Brain pericyte (primary cell): ENCODE measurements around the gene VWCE.

Experiments
- DNase-seq: peaks from one replicate; pipeline ENCODE4 v3.0.0-alpha.2; 2012; ENCODE audit warnings: low read depth, low spot score

Gene VWCE, protein sequence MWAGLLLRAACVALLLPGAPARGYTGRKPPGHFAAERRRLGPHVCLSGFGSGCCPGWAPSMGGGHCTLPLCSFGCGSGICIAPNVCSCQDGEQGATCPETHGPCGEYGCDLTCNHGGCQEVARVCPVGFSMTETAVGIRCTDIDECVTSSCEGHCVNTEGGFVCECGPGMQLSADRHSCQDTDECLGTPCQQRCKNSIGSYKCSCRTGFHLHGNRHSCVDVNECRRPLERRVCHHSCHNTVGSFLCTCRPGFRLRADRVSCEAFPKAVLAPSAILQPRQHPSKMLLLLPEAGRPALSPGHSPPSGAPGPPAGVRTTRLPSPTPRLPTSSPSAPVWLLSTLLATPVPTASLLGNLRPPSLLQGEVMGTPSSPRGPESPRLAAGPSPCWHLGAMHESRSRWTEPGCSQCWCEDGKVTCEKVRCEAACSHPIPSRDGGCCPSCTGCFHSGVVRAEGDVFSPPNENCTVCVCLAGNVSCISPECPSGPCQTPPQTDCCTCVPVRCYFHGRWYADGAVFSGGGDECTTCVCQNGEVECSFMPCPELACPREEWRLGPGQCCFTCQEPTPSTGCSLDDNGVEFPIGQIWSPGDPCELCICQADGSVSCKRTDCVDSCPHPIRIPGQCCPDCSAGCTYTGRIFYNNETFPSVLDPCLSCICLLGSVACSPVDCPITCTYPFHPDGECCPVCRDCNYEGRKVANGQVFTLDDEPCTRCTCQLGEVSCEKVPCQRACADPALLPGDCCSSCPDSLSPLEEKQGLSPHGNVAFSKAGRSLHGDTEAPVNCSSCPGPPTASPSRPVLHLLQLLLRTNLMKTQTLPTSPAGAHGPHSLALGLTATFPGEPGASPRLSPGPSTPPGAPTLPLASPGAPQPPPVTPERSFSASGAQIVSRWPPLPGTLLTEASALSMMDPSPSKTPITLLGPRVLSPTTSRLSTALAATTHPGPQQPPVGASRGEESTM

DNA sequence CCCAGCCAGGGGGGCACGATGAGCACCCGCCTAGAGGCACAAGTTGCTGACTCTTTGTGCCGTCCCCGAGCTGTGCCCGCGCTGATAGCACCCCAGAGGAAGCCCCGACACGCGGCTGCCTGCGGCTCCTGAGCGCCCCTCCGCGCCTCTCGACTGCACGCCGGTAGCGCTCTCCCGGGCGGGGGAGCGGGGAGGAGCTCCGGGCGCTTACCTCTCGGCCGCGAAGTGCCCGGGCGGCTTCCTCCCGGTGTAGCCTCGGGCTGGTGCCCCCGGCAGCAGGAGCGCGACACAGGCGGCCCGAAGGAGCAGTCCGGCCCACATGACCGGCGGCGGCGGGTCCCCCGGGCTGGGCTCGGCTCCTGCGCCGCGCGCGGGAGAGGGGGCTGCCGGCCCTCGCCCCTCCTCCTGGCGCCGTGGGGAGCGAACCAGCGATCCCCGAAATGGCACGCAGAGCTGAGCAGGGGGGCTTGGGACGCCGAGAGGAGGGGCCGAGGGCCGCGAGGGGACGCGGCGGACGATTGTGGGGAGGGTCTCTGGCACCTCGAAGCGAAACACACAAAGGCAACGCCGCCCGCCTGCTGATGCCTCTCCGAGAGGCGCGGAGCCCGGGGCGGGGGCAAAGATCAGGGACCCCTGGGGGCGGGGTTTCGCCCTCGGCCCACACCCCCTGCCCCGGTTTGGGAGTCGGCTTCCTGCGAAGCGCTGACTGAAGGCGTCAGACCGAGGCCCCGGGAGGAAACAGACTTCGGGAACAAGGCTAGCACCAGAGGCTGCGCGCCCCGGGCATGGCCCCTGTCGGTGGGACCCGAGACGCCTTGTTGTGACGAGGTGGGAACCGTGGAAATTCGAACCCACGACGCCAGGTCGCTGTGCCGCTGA, at the start of gene VWCE:
VWCE (minus strand) TSS at position 600 of the 879 bp plus-strand sequence; CDS start at position 321, 279 bp downstream.
- no peak for DNase-seq

DNA sequence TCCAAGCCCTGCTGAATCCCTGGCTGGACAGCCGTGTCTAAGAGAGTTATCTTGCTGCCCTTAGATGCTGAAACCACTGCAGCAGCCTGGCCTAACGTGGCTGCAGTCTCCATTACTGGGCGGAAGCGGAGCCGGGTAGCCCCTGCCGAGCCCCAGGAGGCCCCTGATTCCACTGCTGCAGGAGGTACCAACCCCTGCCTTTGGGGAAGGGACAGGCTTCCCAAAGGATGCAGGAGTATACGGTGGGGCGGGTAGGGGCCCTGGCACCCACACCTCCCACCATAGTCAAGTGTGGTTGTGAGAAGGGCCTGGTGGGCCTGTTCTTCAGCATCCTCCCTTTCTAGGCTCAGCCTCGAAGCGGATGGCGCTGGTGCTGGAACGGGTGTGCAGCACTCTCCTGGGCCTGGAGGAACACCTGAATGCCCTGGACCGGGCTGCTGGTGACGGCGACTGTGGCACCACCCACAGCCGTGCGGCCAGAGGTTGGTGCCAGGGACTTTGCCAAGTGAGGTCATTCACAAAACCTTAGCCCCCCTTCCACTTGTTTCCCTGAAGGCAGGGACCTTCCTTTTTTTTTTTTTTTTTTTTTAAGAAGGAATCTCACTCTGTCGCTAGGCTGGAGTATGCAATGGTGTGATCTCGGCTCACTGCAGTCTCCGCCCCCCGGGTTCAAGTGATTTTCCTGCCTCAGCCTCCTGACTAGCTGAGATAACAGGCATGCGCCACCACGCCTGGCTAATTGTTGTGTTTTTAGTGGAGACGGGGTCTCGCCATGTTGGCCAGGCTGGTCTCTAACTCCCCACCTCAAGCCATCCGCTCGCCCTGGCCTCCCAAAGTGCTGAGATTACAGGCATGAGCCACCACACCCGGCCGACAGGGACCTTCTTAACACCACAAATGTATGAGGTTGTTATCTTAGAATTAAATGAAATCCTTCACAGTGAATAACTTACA, 49.0 kb upstream of the VWCE start:
- no peak for DNase-seq

DNA sequence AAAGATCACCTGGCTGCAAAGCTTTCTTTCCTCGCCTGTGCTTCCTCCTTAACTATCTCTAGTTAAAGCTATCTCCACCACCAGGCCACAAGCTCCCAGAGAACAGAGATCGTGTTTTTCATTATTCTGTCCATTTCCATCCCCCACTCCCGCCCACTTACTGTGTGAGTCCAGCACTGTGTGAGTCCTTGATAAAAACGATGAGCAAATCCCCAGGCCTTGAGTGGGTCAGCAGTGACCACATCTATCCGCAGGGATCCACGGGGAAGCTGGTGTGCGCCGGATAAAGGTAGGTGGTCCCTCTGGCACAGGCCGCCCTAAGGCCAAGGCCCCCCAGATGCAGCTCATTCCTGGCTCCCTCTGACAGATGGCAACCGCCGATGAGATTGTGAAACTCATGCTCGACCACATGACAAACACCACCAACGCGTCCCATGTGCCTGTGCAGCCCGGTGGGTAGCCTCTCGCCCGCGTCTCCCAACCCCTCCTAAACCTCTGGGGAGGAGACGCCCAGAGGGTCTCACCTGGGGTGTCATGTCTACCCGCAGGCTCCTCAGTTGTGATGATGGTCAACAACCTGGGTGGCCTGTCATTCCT, 47.2 kb upstream of the VWCE start:
- no peak for DNase-seq

DNA sequence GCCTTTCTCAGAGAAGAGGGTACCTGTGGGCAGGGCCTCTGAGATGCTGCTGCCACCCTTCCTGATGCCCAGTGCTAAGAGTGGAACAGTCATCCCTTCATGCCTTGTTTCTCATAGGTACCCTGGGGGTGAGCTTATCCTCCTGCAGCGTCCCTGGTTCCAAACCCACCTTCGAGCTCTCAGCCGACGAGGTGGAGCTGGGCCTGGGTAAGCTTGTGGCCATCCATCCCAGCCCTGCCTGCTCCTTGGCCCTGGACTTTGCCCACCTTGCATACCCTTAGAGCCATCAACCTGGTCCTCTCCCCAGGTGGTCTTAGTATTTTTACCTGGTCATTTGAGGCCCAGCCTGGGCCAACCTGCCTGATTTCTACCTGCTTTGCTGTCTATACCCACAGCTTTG, 46.6 kb upstream of the VWCE start:
- DNase-seq: no peak

DNA sequence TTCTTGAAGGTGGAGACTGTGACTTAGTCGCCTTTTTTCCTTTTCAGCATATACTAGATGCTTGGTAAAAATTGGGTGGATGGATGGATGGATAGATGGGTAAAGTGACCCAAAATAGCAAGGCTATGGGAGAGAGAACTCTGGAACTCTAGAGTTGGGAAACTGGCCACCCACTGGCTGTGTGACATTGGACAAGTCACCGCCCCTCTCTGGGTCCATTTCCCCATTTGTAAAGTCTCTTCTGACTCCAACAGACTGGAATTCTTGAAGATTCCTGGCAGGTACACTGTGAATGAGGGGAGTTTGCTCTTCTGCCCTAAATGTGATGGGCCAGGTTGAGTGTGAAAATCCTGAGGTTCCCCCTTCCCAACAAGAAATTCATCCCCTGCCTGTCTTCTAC, 45.9 kb upstream of the VWCE start:
- DNase-seq: no peak

DNA sequence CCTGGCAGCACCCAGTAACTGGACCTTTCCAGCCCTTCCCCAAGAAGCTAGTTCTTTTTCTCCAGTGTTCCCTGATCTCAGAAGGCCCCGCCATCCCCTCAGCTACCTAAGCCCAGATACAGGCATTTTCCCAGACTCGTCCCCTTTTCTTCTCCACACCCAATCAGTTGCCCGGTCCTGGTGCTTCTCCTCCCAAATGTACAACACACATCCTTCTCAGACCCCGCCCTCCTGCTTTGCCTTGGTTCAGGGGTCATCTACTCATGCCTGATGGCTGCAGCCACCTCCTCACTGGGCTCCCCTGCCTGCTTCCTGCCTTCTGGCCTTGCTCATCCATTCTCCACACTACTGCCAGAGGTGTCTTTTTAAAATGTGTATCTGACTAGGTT, 44.4 kb upstream of the VWCE start:
- DNase-seq: no peak

DNA sequence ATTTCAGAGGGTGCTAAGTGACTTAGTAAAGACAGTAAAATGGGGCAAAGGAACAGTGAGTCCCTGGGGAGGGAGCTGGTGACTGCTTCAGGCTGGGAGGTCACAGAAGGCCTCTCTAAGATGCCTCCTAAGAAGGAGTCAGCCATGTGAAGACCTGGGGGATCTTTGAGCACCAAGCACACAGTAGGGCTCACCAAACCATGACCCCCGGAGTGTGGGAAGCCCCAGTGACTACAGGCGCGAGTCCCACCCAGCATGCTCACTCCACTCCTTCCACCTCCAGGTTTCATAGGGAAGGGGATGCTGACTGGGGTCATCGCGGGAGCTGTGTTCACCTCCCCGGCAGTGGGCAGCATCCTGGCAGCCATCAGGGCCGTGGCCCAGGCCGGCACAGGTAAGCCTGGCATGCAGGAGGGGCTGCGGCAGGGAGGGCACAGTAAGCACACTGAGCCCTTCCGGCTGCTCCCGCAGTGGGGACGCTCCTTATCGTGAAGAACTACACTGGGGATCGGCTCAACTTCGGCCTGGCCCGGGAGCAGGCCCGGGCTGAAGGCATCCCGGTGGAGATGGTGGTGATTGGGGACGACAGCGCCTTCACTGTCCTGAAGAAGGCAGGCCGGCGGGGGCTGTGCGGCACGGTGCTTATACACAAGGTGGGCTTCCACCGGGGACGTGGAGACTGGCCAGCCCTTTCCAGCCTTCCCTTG, 43.8 kb upstream of the VWCE start:
- no peak for DNase-seq

DNA sequence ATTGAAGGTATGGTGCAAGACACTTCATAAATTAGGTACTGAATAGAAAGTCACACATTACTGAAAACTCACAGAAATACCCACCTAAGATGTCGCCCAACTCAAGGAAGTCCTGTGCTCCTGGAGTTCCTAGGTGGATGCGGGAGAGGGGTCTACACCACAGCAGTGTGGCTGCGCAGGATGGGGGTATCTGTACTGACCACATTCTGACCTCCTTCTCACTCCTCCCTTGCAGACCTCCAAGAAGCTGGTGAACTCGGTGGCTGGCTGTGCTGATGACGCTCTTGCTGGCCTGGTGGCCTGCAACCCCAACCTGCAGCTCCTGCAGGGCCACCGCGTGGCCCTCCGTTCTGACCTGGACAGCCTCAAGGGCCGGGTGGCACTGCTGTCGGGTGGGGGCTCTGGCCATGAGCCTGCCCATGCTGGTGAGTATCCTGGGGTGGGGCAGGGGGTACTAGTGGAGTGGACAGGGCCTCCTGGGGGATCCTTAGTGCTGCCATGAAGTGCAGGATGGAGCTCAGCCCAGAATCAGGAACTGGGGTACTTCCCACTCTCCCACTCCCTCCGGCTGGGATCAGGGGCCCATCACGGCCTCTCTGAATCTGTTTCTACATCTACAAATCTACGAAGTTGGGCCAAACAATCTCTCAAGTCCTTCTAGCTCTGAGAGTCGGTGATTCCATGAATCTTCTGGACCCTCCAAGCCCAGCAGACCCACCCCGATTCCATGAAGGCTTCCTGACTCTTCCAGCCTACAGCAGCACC, 42.8 kb upstream of the VWCE start:
- no peak for DNase-seq

DNA sequence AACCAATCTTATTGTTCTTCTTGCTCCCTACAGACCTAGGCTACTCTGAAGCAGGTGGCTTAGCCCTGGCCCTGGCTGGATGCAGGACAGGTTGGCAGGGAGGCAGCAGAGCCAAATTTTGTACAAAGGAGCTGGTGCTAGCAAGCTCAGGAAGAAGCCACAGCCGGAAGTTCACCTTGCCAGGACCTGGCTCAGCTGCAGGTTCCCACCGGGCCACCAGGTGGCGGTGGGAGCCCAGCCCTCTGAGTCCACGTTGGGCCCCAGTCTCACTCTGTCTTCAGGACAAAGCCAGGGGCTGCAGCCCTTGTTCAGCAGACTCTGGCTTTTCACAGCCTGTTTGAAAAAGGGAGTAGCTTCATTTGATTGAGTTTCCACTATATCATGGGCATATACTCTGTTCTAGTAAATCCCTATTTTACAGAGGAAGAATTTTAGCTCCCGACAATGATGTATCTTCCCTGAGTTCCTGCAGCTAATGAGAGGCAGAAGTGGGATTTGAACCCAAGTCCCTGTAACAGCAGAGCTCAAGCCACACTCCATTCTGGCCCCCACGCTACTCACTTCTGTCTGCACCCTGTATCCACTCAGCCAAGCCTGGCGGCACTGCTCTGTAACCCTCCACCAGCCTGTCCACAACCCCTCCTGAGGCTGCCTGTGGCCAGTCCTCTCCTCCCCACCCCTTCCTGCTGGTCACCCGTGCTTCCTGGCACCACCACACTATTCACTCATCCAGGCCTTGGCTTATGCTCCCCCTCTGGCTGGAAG, 41.2 kb upstream of the VWCE start:
- no peak for DNase-seq

DNA sequence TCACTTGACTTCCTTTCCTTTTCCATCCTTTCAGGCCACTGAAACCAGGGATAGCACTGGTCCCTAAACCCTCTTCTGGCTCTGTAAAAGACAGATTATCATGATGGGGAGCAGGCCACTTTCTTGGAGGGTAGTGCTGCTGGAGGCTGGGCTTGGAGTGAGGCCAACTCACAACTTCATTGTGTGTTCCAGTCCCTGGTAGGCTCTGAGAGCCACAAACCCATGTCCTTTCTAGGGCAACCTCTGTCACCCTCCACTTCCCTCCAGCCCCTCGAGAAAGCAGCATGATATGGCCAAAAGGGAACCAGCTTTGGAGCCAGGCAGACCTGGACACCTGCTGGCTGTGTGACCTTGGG, 40.2 kb upstream of the VWCE start:
- DNase-seq: no peak

DNA sequence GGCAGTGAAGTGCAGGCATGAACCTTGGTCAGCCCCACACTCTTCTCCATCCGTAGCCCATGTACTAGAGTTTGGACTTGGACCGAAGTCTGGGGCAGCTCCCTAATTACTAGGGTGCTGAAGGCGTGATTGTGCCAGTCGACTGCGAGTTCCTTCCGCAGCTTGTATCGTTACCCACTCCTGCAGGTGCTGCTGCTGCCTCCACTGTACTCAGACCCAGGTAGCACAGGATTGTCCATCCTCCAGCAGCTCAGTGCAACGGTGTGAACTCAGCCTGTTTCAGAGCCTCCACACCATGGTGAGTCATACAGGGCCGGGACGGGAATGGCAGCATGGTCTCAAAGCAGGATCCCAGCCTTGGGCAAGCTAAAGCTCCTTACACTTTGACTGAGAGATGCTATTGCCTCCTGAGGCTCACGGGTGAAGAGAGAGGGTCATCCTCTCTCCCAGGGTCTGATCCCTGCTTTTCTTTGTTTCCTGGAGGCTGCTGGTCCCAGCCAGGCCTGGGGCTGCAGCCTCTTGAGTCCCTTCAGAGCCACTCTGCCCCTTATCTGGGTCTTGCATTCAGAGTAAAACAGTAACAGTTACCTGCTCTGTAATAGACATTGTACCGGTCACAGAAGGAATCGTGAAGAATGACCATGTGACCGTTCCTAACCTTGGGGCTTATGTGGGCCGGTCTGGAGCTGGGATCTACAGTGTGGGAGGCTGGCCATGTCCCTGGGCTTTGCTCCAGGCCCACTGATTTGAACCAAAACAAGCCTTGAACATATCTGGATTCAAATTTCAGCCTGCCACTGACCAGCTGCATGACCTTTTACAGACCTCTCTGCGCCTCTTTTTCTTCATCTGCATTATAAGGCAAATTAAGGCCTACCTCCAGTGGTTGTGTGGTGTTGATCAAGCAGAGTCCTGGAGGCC, 39.6 kb upstream of the VWCE start:
- DNase-seq: no peak

DNA sequence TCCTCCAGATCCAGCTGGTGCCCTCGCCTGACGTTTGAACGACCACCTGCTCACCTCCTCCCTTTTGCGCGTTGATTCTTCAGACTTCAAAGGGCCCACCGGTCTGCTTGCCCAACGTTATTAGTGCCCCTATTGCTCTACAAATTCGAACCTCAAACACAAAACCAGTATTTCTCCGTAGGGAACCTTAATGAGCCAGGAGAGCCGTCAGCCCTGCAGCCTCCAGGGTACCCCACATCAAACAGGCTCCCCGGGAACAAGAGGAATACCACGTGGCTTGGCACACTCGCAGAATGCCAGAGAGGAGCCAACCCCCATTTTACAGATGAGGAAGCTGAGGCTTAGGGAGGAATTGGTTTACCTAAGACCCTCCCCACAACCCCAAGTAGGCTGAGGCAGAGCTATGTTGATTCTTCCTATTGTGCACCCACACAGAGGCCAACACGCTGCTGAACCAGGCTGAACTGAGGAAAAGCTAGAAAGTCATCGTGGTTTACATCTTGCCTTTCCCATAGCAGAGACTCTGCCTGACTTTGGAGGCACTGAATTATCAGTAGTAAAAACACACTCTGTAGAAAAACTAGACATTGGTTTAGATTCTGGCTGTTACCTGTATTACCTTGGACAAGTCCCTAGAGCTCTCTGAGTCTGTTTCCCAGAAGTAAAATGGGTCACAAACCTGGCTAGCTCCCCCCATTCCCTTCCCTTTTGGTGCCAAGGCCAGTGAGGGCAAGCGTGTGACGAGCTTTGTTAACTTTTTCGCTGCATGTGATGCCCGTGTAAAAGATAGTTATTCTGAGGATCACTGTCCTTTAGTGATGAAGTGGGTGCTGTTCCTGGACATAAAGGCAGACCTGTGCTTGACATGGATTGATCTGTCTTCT, 38.7 kb upstream of the VWCE start:
- no peak for DNase-seq

DNA sequence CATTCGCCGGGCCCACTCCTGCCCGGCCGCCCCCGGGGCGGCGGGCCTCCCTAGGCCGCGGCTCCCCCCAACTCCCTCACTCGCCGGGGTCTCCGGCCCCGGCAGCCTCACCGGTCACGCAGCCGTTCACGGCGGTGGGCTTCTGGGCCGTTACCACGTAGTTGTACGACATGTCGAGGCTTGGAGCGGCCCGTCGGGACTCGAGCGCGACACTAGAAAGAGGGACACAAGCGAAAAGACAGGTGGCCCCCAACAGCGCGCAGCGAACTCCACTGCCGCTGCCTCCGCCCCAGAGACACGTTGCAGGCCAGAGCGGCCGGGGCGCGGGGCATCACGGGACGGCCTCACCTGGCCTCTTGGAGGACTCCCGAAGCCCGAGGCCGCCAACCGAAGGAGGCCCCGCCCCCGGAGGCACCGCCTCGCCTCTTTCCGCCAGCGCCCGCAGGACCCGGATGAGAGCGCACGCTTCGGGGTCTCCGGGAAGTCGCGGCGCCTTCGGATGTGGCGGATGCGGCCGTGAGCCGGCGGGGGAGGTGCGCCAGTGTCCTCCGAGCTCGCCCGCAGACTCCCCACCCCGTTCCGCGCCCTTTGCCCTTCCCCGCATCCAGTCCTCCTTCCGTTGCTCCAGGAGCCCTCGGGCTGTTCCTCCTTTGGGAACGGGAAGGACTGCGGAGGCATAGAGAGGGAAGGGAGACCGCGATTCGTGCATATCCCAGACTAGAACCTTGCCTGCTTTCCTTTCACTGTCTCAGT, 37.9 kb upstream of the VWCE start, which contains the start of the genes DDB1 and TKFC:
DDB1 (minus strand) TSS at position 309 of the 753 bp plus-strand sequence; CDS start at position 172, 137 bp downstream.
TKFC (plus strand) TSS at position 432 of the 753 bp plus-strand sequence. CDS start 1,501 bp downstream, outside the sequence.
- DNase-seq: peak; percentile 71

DNA sequence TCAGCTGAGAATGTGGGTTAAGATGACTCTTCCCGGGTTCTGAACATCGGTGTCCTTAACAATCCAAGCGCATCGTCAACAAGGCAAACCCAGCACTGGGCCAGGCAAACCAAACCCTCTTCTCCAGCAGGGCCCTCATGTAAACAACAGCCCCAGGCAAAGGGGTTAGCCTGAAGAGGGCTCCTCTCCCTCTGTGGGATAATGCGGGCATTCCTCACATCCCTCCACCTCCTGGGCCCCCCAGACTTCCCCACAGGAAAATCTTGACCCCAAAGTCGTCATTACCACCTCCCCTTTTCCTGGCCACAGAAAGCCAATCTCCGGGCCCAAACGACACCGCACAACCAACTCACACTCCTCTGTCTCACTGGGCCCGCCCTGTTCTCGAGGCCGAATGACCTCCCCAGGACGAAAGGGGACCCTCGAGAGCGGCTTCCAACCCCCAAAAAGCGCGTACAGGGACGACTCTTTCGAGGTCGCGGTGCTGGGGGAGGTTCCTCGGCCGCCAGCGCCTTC, 37.2 kb upstream of the VWCE start:
- no peak for DNase-seq

DNA sequence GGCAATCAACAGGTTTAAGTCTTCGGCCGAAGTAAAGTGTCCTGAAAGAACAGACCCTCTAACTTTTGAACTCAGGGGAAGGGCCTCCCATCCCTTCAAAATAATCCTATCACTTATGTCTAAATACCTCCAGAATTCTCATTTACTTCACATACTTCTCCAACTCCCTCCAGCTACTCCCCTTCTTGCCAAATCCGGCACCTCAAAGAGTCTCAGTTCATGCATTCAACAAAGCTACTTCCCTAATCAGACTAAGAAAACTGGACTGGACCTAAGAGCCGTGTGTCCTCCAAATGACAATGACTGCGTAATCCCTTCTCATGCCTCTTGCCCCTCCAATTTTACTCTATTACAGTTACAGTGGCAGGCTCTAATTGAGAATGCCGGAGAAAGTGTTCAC, 36.5 kb upstream of the VWCE start:
- DNase-seq: no peak
